Activated T-cell treated with anti-CD3 and anti-CD28 coated beads for 48 hours (primary cell): ENCODE data around the gene ACAD9.

ENCODE experiments used
- DNase-seq: peaks from one replicate; pipeline ENCODE4 v3.0.0-alpha.2; 2020; ENCODE audit warnings: low read depth

Gene ACAD9

DNA sequence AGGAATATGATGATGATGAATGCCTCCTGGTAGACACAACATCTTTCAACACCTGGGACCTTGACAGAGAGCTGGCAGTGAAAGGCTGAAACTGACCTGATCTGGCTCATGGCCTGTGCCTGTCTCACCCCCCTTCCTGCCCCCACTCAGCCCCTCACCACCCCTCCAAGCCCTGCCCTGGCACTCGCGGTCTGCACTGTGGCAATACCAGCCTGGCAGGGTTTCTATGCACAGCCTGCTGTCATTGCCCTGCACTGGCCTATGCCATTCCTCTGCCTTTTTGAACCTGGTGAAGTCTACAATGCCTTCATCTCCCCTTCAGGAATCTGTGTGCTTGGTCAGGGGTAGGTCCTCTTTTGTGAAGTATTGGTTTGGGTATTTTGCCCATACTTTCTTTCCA, 56.5 kb downstream of the ACAD9 start:
- DNase-seq = no peak

DNA sequence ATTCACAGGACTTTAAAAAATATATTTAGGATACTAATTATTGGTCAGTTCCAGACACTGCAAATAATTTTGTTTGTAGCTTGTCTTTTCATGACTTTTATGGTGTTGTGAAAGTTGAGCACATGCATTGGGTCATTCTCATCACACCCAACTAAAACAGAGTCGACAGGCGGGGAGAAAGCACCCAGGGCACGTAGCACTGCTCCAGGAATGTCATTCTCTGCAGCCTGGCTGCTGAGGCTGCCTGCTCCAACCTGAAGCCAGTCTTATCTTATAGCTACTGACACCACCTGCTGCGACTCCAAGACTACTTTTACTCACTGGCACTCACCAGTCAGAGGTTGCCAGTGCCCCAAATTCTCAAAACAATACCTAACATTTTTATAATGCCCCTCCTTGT, 56.9 kb downstream of the ACAD9 start:
- no peak for DNase-seq

GRCh38 chr3:128940252-128940651, 60.8 kb downstream of the ACAD9 start:
- no peak for DNase-seq

DNA sequence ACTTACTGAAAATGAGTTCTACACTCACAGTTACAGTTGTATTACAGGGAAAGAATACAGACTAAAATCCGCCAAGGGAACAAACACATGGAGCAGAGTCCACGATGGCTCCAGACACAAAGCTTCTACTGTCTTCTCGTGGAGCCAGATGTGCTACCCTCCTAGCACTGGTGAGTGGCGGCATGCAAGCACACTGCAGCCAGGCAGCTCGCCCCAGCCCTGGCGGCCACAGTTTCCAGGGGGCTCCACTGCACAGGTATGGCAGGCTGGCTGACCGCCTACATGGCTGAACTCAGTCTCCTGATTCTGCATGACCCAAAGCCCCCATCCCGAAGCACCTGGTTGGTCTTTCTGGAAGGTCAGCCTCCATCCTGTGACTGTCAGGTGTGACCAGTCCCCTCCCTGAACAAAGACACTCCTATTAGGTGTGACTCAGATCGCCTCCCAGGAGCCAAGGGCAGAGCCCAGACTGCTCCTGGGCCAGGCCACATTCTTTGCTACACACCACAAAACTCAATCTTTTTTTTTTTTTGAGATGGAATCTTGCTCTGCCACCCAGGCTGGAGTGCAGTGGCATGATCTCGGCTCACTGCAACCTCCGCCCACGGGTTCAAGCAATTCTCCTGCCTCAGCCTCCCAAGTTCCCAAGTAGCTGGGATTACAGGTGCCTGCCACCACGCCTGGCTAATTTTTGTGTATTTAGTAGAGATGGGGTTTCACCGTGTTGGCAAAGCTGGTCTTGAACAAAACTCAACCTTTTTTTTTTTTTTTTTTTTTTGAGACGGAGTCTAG, 62.9 kb downstream of the ACAD9 start:
- DNase-seq = no peak

- no peak for DNase-seq
These were observed 65.8 kb downstream of the ACAD9 start for GRCh38 chr3:128945041-128945877.

DNA sequence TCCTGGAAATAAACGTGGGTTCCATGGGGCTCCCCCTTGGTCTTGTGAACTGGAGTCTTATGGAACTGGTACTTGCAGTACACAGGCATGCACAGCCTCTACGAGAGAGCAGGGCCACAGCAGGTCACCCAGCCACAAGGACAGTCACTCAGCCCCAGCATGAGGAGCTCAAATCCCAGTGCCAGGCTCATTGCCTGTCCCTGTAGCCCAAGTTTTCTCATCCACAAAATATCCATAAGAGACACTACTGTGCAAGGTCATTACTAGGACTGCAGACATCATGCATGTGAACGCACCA, 66.4 kb downstream of the ACAD9 start:
- no peak for DNase-seq

- no peak for DNase-seq
These were observed 67.0 kb downstream of the ACAD9 start for GRCh38 chr3:128946411-128946810.

DNA sequence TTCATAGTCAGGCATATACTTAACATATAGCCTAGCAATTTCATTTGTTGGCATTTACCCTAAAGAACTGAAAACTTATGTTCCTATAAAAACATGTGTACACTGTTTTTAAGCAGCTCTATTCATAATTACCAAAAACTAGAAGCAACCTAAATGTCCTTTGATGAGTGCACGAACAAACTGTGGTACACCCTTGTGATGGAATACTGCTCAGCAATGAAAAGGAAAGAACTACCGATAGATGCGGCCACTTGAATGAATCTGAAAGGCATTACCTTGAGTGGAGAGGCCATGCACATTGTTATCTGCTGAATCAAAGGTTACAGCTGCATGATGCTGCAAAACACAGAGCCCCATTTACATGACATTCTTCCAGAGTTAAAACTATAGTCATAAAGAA, 69.7 kb downstream of the ACAD9 start:
- DNase-seq = no peak

- no peak for DNase-seq
These were observed 71.0 kb downstream of the ACAD9 start for GRCh38 chr3:128950223-128950938.

DNA sequence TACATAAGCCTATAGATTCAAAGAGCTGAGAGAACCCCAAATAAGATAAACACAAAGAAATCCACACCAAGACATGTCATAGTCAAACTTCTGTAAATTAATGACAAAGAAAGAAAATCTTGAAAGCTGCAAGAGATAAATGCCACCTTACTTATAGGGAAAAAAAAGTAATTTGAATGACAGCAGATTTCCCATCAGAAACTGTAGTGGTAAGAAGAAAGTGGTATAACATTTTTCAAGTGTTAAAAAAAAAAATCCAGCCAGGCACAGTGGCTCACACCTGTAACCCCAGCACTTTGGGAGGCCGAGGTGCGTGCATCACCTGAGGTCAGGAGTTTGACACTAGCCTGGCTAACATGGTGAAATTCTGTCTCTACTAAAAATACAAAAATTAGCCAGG, 77.0 kb downstream of the ACAD9 start:
- no peak for DNase-seq
